GM23248 (cell line): ENCODE results near the gene L3MBTL2.

Experiments
- EZH2 ChIP-seq: fragments of 200-600 bp; sonication (generic); IDR thresholded peaks from 2 replicates; pipeline ENCODE4 v1.6.1; 2018; ENCODE audit warnings: antibody characterized with exemption, mild to moderate bottlenecking; ENCODE audit not compliant: insufficient read depth, poor library complexity, severe bottlenecking
- EZH2phosphoT487 ChIP-seq: fragments of 200-600 bp; sonication (generic); IDR thresholded peaks from 2 replicates; pipeline ENCODE4 v1.6.1; 2018; ENCODE audit warnings: antibody characterized with exemption, moderate library complexity, mild to moderate bottlenecking, low read depth; ENCODE audit not compliant: insufficient read depth

- no peak for TF ChIP-seq EZH2
- no peak for TF ChIP-seq EZH2phosphoT487
These were observed 57.2 kb downstream of the L3MBTL2 start for GRCh38 chr22:41262250-41262765.
